Common myeloid progenitor, CD34-positive (primary cell): ENCODE measurements around the gene VAV3.

ENCODE experiments used
- CTCF ChIA-PET: fragments of 350-600 bp; sonication (Branson Sonifier 250); formaldehyde crosslinking; loops from one replicate; lab custom pipeline; 2021; ENCODE audit warnings: antibody characterized with exemption; lab: Charles Lee
- POLR2A ChIA-PET: fragments of 350-600 bp; sonication (Branson Sonifier 250); formaldehyde crosslinking; loops from one replicate; lab custom pipeline; 2021; ENCODE audit warnings: antibody characterized with exemption; lab: Charles Lee
- DNase-seq, 3 donors: peaks; one replicate each; pipeline versions ENCODE4 v3.0.0 to v3.0.0-alpha.2; 2013
- H3K27ac ChIP-seq, 2 experiments: 1 replicate in 1 of 2; 2 replicates in 1 of 2; pipeline ENCODE4 v1.7.0; 2013; ENCODE audit warnings: inconsistent platforms in 2 of 2, low read length in 2 of 2, mild to moderate bottlenecking in 2 of 2, low read depth in 1 of 2, moderate library complexity in 1 of 2; ENCODE audit not compliant: severe bottlenecking in 2 of 2, insufficient read depth in 1 of 2, poor library complexity in 1 of 2
- H3K27me3 ChIP-seq, 5 experiments: replicated peaks in 2 of 5; 1 replicate in 3 of 5; 2 replicates in 2 of 5; pipeline versions ENCODE4 v1.6.1 to v1.7.0; 2013; ENCODE audit warnings: low read length in 4 of 5, mild to moderate bottlenecking in 2 of 5, moderate library complexity in 2 of 5, inconsistent platforms in 1 of 5; ENCODE audit not compliant: insufficient read depth in 5 of 5, control insufficient read depth in 4 of 5
- H3K36me3 ChIP-seq, 4 experiments: 1 replicate in 2 of 4; 2 replicates in 2 of 4; pipeline versions ENCODE4 v1.6.1 to v1.7.0; 2013; ENCODE audit warnings: low read length in 3 of 4, control low read depth in 1 of 4, mild to moderate bottlenecking in 1 of 4; ENCODE audit not compliant: control insufficient read depth in 4 of 4, insufficient read depth in 4 of 4
- H3K4me1 ChIP-seq, 4 experiments: 1 replicate in 3 of 4; 2 replicates in 1 of 4; pipeline versions ENCODE4 v1.6.1 to v1.7.1; 2013; ENCODE audit warnings: low read length in 3 of 4, mild to moderate bottlenecking in 3 of 4, control low read depth in 1 of 4, inconsistent platforms in 1 of 4, moderate library complexity in 1 of 4; ENCODE audit not compliant: control insufficient read depth in 4 of 4, insufficient read depth in 4 of 4; ENCODE audit errors: control extremely low read depth in 1 of 4
- H3K4me3 ChIP-seq, 7 experiments: 1 replicate in 4 of 7; 2 replicates in 3 of 7; pipeline versions ENCODE4 v1.5.1 to v1.7.0; 2013; ENCODE audit warnings: mild to moderate bottlenecking in 7 of 7, low read length in 6 of 7, moderate library complexity in 6 of 7, inconsistent platforms in 2 of 7, low read depth in 2 of 7, control low read depth in 1 of 7; ENCODE audit not compliant: insufficient read depth in 4 of 7, control insufficient read depth in 1 of 7; ENCODE audit errors: extremely low read depth in 1 of 7
- H3K9me3 ChIP-seq, 5 experiments: 1 replicate in 4 of 5; 2 replicates in 1 of 5; pipeline versions ENCODE4 v1.6.1 to v1.7.1; 2013; ENCODE audit warnings: low read length in 4 of 5, mild to moderate bottlenecking in 2 of 5, inconsistent platforms in 1 of 5, low read depth in 1 of 5, moderate library complexity in 1 of 5; ENCODE audit not compliant: control insufficient read depth in 4 of 5, insufficient read depth in 2 of 5; ENCODE audit errors: control extremely low read depth in 1 of 5
- WGBS: methylation state at CpG from one replicate; pipeline ENCODE4 v1.1.5; 2013; ENCODE audit not compliant: insufficient coverage; 5-methylcytosine and 5-hydroxymethylcytosine counted together

Gene VAV3

GRCh38 chr1:107767156-107767582 lies 197.8 kb downstream of the VAV3 start:
- no peak overlapping the region for H3K27ac ChIP-seq
- H3K4me1 ChIP-seq: no peaks in the 10 kb centered on the region
- peaks cover 24 to 87% (median 44%) of the 10 kb centered on the region in 4 experiments for H3K36me3 ChIP-seq
- no peaks in the 10 kb centered on the region for H3K27me3 ChIP-seq
- 89% methylated on average over 3 of the region's 3 CpGs for WGBS
- DNase-seq: no peak
- H3K9me3 ChIP-seq: no peaks in the 10 kb centered on the region
- POLR2A ChIA-PET: interaction anchor here (0.7 kb wide), 1 partner anchor 423 kb away, joined by 3 read pairs; no protein-coding TSS in a partner anchor
- no peak overlapping the region for H3K4me3 ChIP-seq
- CTCF ChIA-PET: no interaction called here

DNA sequence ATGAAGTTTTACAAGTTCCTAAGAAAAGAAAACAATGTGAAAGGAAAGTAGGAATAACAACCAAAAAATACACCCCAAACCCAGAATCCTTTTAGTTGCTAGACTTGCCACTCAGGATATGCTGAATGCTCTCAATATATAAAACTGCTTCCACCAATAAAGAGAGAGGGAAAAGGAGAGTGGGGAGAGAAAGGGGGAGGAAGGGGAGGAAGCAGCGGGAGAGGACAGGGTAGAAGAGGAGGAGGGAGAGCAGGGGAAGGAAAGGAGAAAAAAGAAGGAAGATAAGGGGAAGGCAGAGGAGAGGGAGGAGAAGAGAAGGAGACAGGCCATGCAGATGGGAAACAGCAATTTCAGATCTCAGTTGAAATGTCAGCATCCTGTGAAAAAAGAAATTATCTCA lies 198.4 kb downstream of the VAV3 start:
- Histone ChIP-seq H3K4me1 (no peaks in the 10 kb centered on the region), H3K4me3 (no peak overlapping the region), H3K36me3 (peaks cover 19 to 84% (median 42%) of the 10 kb centered on the region in 4 experiments), H3K9me3 (no peaks in the 10 kb centered on the region), H3K27ac (no peak overlapping the region), H3K27me3 (no peaks in the 10 kb centered on the region)
- POLR2A ChIA-PET: interaction anchor here (0.7 kb wide), 1 partner anchor 423 kb away, joined by 3 read pairs; no protein-coding TSS in a partner anchor
- CTCF ChIA-PET: interaction anchor here (0.7 to 1.0 kb wide), 2 partner anchors 11 to 358 kb away, joined by 3 read pairs; no protein-coding TSS in a partner anchor
- WGBS: 100% methylated on average over 1 of the region's 1 CpG
- no peak for DNase-seq

DNA sequence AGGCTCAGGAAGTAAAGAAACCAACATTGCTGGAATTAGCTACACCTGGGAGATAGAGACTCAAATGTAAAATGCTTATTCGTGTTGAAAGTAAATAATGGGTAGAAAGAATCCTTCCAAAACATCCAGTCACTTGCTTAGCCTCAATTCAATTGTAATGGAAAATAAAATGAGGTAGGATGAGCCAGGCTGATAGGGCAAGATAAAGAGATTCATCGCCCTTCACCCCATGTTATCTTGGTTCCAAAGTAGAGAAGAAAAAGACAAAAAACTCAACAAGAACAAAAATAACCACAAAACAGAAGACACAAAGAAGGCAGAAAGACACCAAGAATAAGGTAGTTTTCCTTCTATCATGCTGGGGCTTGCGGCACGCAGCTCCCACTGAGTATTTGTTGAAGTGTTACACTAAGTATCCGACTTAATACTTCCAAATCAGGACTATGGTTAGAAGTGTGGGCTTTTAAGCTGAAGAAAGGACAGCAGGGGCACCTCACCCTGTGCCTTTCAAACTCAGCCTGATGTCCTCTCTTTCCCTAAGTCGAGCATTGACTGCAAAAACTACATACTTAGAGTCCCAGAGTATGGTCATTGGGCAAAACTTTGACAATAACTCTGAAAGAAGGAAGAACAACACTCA lies 202.1 kb downstream of the VAV3 start:
- CTCF ChIA-PET: interaction anchor here (2.0 kb wide), 1 partner anchor 15 kb away, joined by 7 read pairs; no protein-coding TSS in a partner anchor

GRCh38 chr1:107760065-107760464 lies 204.9 kb downstream of the VAV3 start:
- Histone ChIP-seq H3K4me1 (no peaks in the 10 kb centered on the region), H3K9me3 (no peaks in the 10 kb centered on the region), H3K36me3 (peaks cover 18 to 72% (median 41%) of the 10 kb centered on the region in 4 experiments), H3K27me3 (no peaks in the 10 kb centered on the region), H3K4me3 (no peak overlapping the region), H3K27ac (no peak overlapping the region)
- CTCF ChIA-PET: interaction anchor here (1.0 kb wide), 2 partner anchors 29 to 285 kb away, joined by 3 read pairs; no protein-coding TSS in a partner anchor
- no CpG with 5 or more reads among the region's 3 CpGs for WGBS
- POLR2A ChIA-PET: no interaction called here
- no peak for DNase-seq

More for the DNA sequence above, 202.1 kb downstream of the VAV3 start:
- no peak overlapping the region for H3K27ac ChIP-seq
- no peak for DNase-seq
- 87% methylated on average over 3 of the region's 6 CpGs for WGBS
- H3K27me3 ChIP-seq: no peaks in the 10 kb centered on the region
- H3K36me3 ChIP-seq: peaks cover 13 to 69% (median 38%) of the 10 kb centered on the region in 4 experiments
- no peaks in the 10 kb centered on the region for H3K4me1 ChIP-seq
- POLR2A ChIA-PET: interaction anchor here (0.6 to 0.9 kb wide), 2 partner anchors 164 to 438 kb away, joined by 3 read pairs; no protein-coding TSS in a partner anchor
- no peak overlapping the region for H3K4me3 ChIP-seq
- H3K9me3 ChIP-seq: no peaks in the 10 kb centered on the region

DNA sequence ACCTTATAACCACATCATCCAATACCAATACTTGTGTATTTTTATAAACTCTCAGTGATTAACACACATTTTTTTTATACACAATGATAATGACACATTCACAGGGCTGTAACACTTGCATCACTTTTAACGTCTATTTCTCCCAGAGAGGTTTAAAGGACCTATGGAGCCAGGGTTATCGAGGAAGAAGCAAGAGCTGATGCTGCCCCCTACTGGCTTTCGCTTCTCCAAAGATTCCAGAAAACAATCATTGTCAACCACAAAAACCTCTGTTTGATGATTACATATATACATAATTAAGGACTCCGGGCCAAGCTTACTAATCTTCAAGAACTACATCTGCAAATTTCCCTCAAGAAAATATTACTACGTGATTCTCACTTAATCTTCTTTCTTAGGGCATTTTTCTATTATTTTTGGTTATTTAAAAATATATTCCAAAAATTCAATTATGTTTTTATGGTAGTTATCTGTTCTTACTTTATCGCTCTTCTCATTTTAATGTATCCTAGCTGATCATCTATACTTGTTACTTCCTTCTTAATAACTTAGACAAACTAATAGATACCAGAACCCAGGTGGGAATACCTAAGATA lies 214.5 kb downstream of the VAV3 start:
- DNase-seq: peak; percentile 39 to 66 (median 61)
- CTCF ChIA-PET: interaction anchor here (1.1 to 1.7 kb wide), 4 partner anchors 8 to 313 kb away, joined by 3 to 6 read pairs (median 4); no protein-coding TSS in a partner anchor
- WGBS: 83% methylated on average over 1 of the region's 6 CpGs

GRCh38 chr1:107748531-107748930 lies 216.4 kb downstream of the VAV3 start:
- Histone ChIP-seq H3K27me3 (no peaks in the 10 kb centered on the region), H3K36me3 (peaks cover 26 to 48% (median 38%) of the 10 kb centered on the region in 4 experiments), H3K4me3 (no peak overlapping the region), H3K4me1 (no peaks in the 10 kb centered on the region), H3K27ac (no peak overlapping the region), H3K9me3 (no peaks in the 10 kb centered on the region)
- ChIA-PET POLR2A (no interaction called here), CTCF (interaction anchor here (0.9 to 2.1 kb wide), 3 partner anchors 15 to 318 kb away, joined by 3 to 7 read pairs (median 3); no protein-coding TSS in a partner anchor)
- peak in 2 of 3 donors; percentile 6 to 10 for DNase-seq
- WGBS: no CpG with 5 or more reads among the region's 2 CpGs

More for the DNA sequence above, 214.5 kb downstream of the VAV3 start:
- H3K27me3 ChIP-seq: no peaks in the 10 kb centered on the region
- H3K9me3 ChIP-seq: no peaks in the 10 kb centered on the region
- H3K27ac ChIP-seq: no peak overlapping the region
- no peaks in the 10 kb centered on the region for H3K4me1 ChIP-seq
- peaks cover 35 to 67% (median 43%) of the 10 kb centered on the region in 4 experiments for H3K36me3 ChIP-seq
- no peak overlapping the region for H3K4me3 ChIP-seq
- POLR2A ChIA-PET: no interaction called here
